MCF 10A (cell line): ENCODE measurements around the gene TAOK3. TPM values are rescaled to one million over a fixed set of nuclear protein-coding genes. Genes with fewer than 3 reads are reported as not detected.
A peak's percentile ranks its signal among the peaks of the same experiment; 100 is the strongest.

ENCODE experiments used
- BruUV-seq: library from RNA; stranded (reverse); fragments of 400-500 nt; replicated peaks from 2 replicates; lab custom pipeline; 2021; lab: Mats Ljungman, UMichigan
- CTCF ChIA-PET: fragments of 300-600 bp; sonication (Branson Sonifier 250); formaldehyde crosslinking; extraction: SDS; loops from one replicate; lab custom pipeline; 2021; ENCODE audit warnings: antibody characterized with exemption, inconsistent platforms; lab: Yijun Ruan, JAX
- POLR2A ChIA-PET: fragments of 300-600, 350-650 bp; sonication (Branson Sonifier 250); formaldehyde crosslinking; extraction: SDS; loops from one replicate; lab custom pipeline; 2020; ENCODE audit warnings: antibody characterized with exemption, inconsistent platforms; lab: Yijun Ruan, JAX
- DNase-seq: peaks from one replicate; pipeline ENCODE4 v3.0.0-alpha.2; 2018; ENCODE audit not compliant: unreplicated experiment
- H3K27ac Mint-ChIP-seq: one replicate; pipeline ENCODE4 v1.8.0; 2022; ENCODE audit warnings: mild to moderate bottlenecking, low read depth, mixed read lengths; ENCODE audit not compliant: unreplicated experiment
- H3K27me3 Mint-ChIP-seq: one replicate; pipeline ENCODE4 v1.8.0; 2022; ENCODE audit warnings: mixed read lengths; ENCODE audit not compliant: insufficient read depth, unreplicated experiment
- H3K36me3 Mint-ChIP-seq: one replicate; pipeline ENCODE4 v1.8.0; 2022; ENCODE audit warnings: mild to moderate bottlenecking, moderate library complexity, mixed read lengths; ENCODE audit not compliant: insufficient read depth, unreplicated experiment
- H3K4me1 Mint-ChIP-seq: one replicate; pipeline ENCODE4 v1.8.0; 2022; ENCODE audit warnings: mixed read lengths; ENCODE audit not compliant: insufficient read depth, unreplicated experiment
- H3K4me3 Mint-ChIP-seq: one replicate; pipeline ENCODE4 v1.8.0; 2022; ENCODE audit warnings: mild to moderate bottlenecking, moderate library complexity, mixed read lengths; ENCODE audit not compliant: unreplicated experiment
- H3K9me3 Mint-ChIP-seq: one replicate; pipeline ENCODE4 v1.8.0; 2022; ENCODE audit warnings: mixed read lengths; ENCODE audit not compliant: unreplicated experiment
- CTCF ChIP-seq: fragments of 200-600 bp; IDR thresholded peaks from one replicate; pipeline ENCODE4 v1.8.0; 2022; ENCODE audit warnings: antibody characterized with exemption, mild to moderate bottlenecking; ENCODE audit not compliant: unreplicated experiment
- intact Hi-C: fragments of 100-400 bp; cut with micrococcal nuclease; formaldehyde crosslinking; loops from 2 replicates; pipeline ENCODE4 v1.14.1; 2022
- total RNA-seq: library from RNA; stranded (reverse); gene quantifications from 2 replicates; pipeline ENCODE4 v1.2.3, GENCODE V29; 2022

The TAOK3 gene
- total RNA-seq, 1 experiment from 2014 or later = 28.6 TPM

GRCh38 chr12:118271770-118272417, 100.8 kb downstream of the TAOK3 start:
- no peaks in the 10 kb centered on the region for H3K27me3 Mint-ChIP-seq
- TF ChIP-seq CTCF = no peak
- POLR2A ChIA-PET = interaction anchor here (0.6 kb wide), 1 partner anchor 101 kb away, joined by 3 read pairs; the partner anchor contains the start of gene TAOK3
- H3K27ac Mint-ChIP-seq = peak overlapping the region; percentile 35
- peaks cover 10% of the 10 kb centered on the region for H3K4me1 Mint-ChIP-seq
- no peaks in the 10 kb centered on the region for H3K9me3 Mint-ChIP-seq
- no TSS peak for BruUV-seq
- CTCF ChIA-PET = no interaction called here
- DNase-seq = peak; percentile 59
- no peaks in the 10 kb centered on the region for H3K36me3 Mint-ChIP-seq
- intact Hi-C loops = no loop called here
- peak overlapping the region; percentile 31 for H3K4me3 Mint-ChIP-seq

DNA sequence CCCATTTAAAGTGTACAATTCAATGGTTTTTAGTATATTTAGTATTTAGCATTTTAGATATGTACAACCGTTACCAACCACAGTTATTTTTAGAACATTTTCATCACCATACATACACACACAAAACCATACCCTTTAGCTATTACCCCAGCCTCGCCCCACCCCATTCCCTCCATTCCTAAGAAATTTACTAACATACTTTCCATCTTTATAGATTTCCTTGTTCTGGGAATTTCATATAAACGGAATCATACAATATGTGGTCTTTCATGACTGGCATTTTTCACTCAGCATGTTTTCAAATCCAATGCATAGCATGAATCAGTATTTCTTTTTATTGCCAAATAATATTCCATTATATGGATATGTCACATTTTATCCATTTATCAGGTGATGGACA, 101.5 kb downstream of the TAOK3 start:
- POLR2A ChIA-PET = no interaction called here
- Mint-ChIP-seq H3K36me3 (peaks cover 3% of the 10 kb centered on the region), H3K4me1 (peaks cover 10% of the 10 kb centered on the region), H3K9me3 (no peaks in the 10 kb centered on the region), H3K27ac (no peak overlapping the region), H3K27me3 (no peaks in the 10 kb centered on the region), H3K4me3 (no peak overlapping the region)
- intact Hi-C loops = no loop called here
- no TSS peak for BruUV-seq
- CTCF ChIA-PET = no interaction called here
- no peak for DNase-seq
- TF ChIP-seq CTCF = no peak

DNA sequence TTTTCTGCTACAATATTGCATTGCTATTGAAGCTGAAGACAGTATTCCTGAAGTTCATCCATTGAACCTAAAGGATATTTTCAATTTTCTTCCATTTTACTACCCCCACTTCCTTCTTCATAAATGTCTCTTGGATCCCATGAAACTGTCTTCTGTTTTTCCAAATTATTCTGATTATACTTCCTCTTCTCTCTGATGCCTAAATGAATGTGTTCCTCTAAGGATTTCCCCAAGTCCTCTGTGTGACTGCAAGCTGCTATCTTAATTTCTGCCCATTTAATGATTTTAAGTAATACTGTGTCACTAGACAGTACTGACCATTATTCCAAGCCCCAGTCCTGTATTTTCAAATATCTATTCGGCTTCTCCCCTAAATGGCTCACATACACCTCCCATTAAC, 102.9 kb downstream of the TAOK3 start:
- Mint-ChIP-seq H3K4me1 (peaks cover 10% of the 10 kb centered on the region), H3K27me3 (no peaks in the 10 kb centered on the region), H3K4me3 (no peak overlapping the region), H3K36me3 (peaks cover 6% of the 10 kb centered on the region), H3K9me3 (no peaks in the 10 kb centered on the region), H3K27ac (no peak overlapping the region)
- ChIA-PET POLR2A (no interaction called here), CTCF (interaction anchor here (0.6 to 1.0 kb wide), 3 partner anchors 43 to 1060 kb away, joined by 3 read pairs; no protein-coding TSS in a partner anchor)
- no TSS peak for BruUV-seq
- no peak for TF ChIP-seq CTCF
- no peak for DNase-seq
- intact Hi-C loops = no loop called here

- CTCF ChIA-PET = interaction anchor here (0.6 to 0.8 kb wide), 4 partner anchors 53 to 157 kb away, joined by 3 to 6 read pairs (median 3); no protein-coding TSS in a partner anchor
- Mint-ChIP-seq H3K36me3 (peaks cover 6% of the 10 kb centered on the region), H3K27me3 (no peaks in the 10 kb centered on the region), H3K4me1 (no peaks in the 10 kb centered on the region), H3K4me3 (no peak overlapping the region), H3K9me3 (no peaks in the 10 kb centered on the region), H3K27ac (no peak overlapping the region)
- no TSS peak for BruUV-seq
- intact Hi-C loops = no loop called here
- no peak for TF ChIP-seq CTCF
- POLR2A ChIA-PET = no interaction called here
- DNase-seq = peak; percentile 34
These were observed 113.6 kb downstream of the TAOK3 start for GRCh38 chr12:118259079-118259478.
